Testis (tissue), 2 donors: ENCODE measurements around the gene GCHFR.

Source experiments
- POLR2A ChIP-seq: fragments of 450-650 bp; IDR thresholded peaks from one replicate; pipeline ENCODE4 v1.6.1; 2017; ENCODE audit warnings: antibody characterized with exemption, mild to moderate bottlenecking, moderate library complexity
- TF ChIP-seq, protein P1 (sequence below), 3 experiments: fragments of 450-650 bp in 2 of 3; fragments of 200-600 bp in 1 of 3; sonication (generic) in 1 of 3; IDR thresholded peaks; one replicate each; pipeline ENCODE4 v1.5.1; 2016 to 2019; ENCODE audit warnings: antibody characterized with exemption in 3 of 3, mild to moderate bottlenecking in 2 of 3, moderate library complexity in 1 of 3

DNA sequence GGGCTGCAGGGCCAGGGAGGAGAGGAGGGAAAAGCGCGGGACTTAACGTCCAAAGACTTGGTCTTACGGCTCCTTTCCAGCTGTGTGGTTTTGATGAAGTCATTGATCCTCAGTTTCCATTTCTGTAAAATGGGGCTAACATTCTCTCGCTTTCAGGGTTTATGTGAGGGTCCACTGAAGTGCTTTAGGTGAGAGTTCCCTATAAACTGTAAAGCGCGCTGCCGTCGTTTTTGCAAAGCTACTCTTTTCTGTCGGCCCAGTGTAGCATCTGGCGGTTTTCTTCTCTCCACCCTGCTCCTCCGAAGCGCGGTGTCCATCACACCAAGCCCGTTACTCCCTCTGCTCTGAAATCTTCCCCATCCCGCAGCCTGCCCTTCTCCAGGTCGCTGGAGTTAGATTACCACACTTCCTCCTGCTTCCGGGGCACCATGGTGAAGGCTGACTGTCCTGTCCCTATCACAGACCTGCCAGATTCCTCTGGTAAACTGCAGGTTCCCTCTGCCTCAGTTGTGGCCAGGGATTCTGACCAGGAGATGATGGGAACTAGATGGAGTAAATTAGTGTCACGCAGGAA lies 44.1 kb downstream of the GCHFR start:
- TF ChIP-seq, protein P1, sequence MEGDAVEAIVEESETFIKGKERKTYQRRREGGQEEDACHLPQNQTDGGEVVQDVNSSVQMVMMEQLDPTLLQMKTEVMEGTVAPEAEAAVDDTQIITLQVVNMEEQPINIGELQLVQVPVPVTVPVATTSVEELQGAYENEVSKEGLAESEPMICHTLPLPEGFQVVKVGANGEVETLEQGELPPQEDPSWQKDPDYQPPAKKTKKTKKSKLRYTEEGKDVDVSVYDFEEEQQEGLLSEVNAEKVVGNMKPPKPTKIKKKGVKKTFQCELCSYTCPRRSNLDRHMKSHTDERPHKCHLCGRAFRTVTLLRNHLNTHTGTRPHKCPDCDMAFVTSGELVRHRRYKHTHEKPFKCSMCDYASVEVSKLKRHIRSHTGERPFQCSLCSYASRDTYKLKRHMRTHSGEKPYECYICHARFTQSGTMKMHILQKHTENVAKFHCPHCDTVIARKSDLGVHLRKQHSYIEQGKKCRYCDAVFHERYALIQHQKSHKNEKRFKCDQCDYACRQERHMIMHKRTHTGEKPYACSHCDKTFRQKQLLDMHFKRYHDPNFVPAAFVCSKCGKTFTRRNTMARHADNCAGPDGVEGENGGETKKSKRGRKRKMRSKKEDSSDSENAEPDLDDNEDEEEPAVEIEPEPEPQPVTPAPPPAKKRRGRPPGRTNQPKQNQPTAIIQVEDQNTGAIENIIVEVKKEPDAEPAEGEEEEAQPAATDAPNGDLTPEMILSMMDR (IDR thresholded peaks at IDR 0.05): no peak
- no peak for TF ChIP-seq POLR2A
